Right atrium auricular region (tissue), 2 donors: ENCODE measurements around the gene TUBGCP6. TPM values are rescaled to one million over a fixed set of nuclear protein-coding genes. Genes with fewer than 3 reads are reported as not detected.
"Not testable (repeated sequence)": the region's sequence is repeated elsewhere in the genome, so short reads cannot be mapped to it uniquely, and the experiment has no call there.

Experiments
- DNase-seq: peaks from one replicate; pipeline ENCODE4 v3.0.0-alpha.2; 2019; ENCODE audit warnings: low spot score
- H3K27ac ChIP-seq, 2 donors: fragments of 200-600 bp; sonication (generic); 1 replicate in 1 of 2; 2 replicates in 1 of 2; pipeline ENCODE4 v1.5.1; 2016 to 2019
- H3K27me3 ChIP-seq, 2 donors: fragments of 200-600 bp; sonication (generic); one replicate each; pipeline versions ENCODE4 v1.5.1 to v1.6.0; 2017 to 2019
- H3K36me3 ChIP-seq: fragments of 200-600 bp; sonication (generic); one replicate; pipeline ENCODE4 v1.5.1; 2016
- H3K4me1 ChIP-seq, 2 donors: fragments of 200-600 bp; sonication (generic); one replicate each; pipeline versions ENCODE4 v1.5.1 to v1.6.0; 2017 to 2019
- H3K4me3 ChIP-seq, 2 donors: fragments of 200-600 bp; sonication (generic); 1 replicate in 1 of 2; 2 replicates in 1 of 2; pipeline ENCODE4 v1.5.1; 2017 to 2019; ENCODE audit warnings: mild to moderate bottlenecking in 1 of 2, moderate library complexity in 1 of 2
- H3K9me3 ChIP-seq, 2 donors: fragments of 200-600 bp; sonication (generic); one replicate each; pipeline ENCODE4 v1.5.1; 2019
- CTCF ChIP-seq, 2 donors: fragments of 200-600 bp; sonication (generic); IDR thresholded peaks; one replicate each; pipeline ENCODE4 v1.5.1; 2019; ENCODE audit warnings: antibody characterized with exemption in 2 of 2
- total RNA-seq, 2 donors: library from RNA; depleted of rRNA; stranded (reverse); fragments of >200 nt; gene quantifications; one replicate each; pipeline ENCODE4 v1.1.0, GENCODE V29; 2016

Gene TUBGCP6
- total RNA-seq, 2 donors from 2014 or later = 19.5 to 22.1 TPM

- no peak overlapping the region for H3K27ac ChIP-seq
- TF ChIP-seq CTCF (IDR thresholded peaks at IDR 0.05) = no peak
- H3K27me3 ChIP-seq = no peaks in the 10 kb centered on the region
- H3K36me3 ChIP-seq = peaks cover 43% of the 10 kb centered on the region
- H3K9me3 ChIP-seq = no peaks in the 10 kb centered on the region
- DNase-seq = no peak
- peaks cover 0 to 33% of the 10 kb centered on the region in 2 donors for H3K4me1 ChIP-seq
- no peak overlapping the region for H3K4me3 ChIP-seq
These were observed 35.6 kb downstream of the TUBGCP6 start for GRCh38 chr22:50208939-50209892.

- H3K4me1 ChIP-seq = peaks cover 0 to 33% of the 10 kb centered on the region in 2 donors
- no peak for DNase-seq
- no peak overlapping the region for H3K27ac ChIP-seq
- no peaks in the 10 kb centered on the region for H3K27me3 ChIP-seq
- no peaks in the 10 kb centered on the region for H3K9me3 ChIP-seq
- H3K36me3 ChIP-seq = peaks cover 37% of the 10 kb centered on the region
- no peak for TF ChIP-seq CTCF (IDR thresholded peaks at IDR 0.05)
- no peak overlapping the region for H3K4me3 ChIP-seq
These were observed 36.3 kb downstream of the TUBGCP6 start for GRCh38 chr22:50208430-50208938.

GRCh38 chr22:50207383-50208140 lies 37.3 kb downstream of the TUBGCP6 start:
- Histone ChIP-seq H3K27me3 (no peaks in the 10 kb centered on the region), H3K4me1 (peaks cover 0 to 33% of the 10 kb centered on the region in 2 donors), H3K9me3 (no peaks in the 10 kb centered on the region), H3K4me3 (no peak overlapping the region), H3K27ac (peak overlapping the region; percentile 76 to 79), H3K36me3 (peaks cover 29% of the 10 kb centered on the region)
- TF ChIP-seq CTCF (IDR thresholded peaks at IDR 0.05) = no peak
- no peak for DNase-seq

- no peaks in the 10 kb centered on the region for H3K9me3 ChIP-seq
- H3K27ac ChIP-seq = peak overlapping the region; percentile 76 to 79
- peak in 1 of 2 donors; percentile 72 for TF ChIP-seq CTCF (IDR thresholded peaks at IDR 0.05)
- no peaks in the 10 kb centered on the region for H3K27me3 ChIP-seq
- peaks cover 0 to 42% of the 10 kb centered on the region in 2 donors for H3K4me1 ChIP-seq
- peak; percentile 87 for DNase-seq
- H3K36me3 ChIP-seq = peaks cover 25% of the 10 kb centered on the region
- H3K4me3 ChIP-seq = no peak overlapping the region
These were observed 38.2 kb downstream of the TUBGCP6 start for GRCh38 chr22:50206599-50206998.

- DNase-seq = no peak
- H3K4me1 ChIP-seq = peaks cover 0 to 42% of the 10 kb centered on the region in 2 donors
- H3K27ac ChIP-seq = peak overlapping the region; percentile 76 to 79
These were observed 38.8 kb downstream of the TUBGCP6 start for GRCh38 chr22:50205781-50206569.

GRCh38 chr22:50204998-50205397 lies 39.8 kb downstream of the TUBGCP6 start:
- H3K27me3 ChIP-seq, H3K4me3 ChIP-seq, DNase-seq, H3K9me3 ChIP-seq, H3K27ac ChIP-seq: not testable (repeated sequence)
- Histone ChIP-seq H3K4me1 (peaks cover 0 to 43% of the 10 kb centered on the region in 2 donors), H3K36me3 (peaks cover 14% of the 10 kb centered on the region)

More at GRCh38 chr22:50205781-50206569, 38.8 kb downstream of the TUBGCP6 start:
- Histone ChIP-seq H3K9me3 (no peaks in the 10 kb centered on the region), H3K4me3 (no peak overlapping the region), H3K36me3 (peaks cover 21% of the 10 kb centered on the region), H3K27me3 (no peaks in the 10 kb centered on the region)
- TF ChIP-seq CTCF (IDR thresholded peaks at IDR 0.05) = no peak
